Measurements from ENCODE around the gene SCN1A.
"Not testable (repeated sequence)": the region's sequence is repeated elsewhere in the genome, so short reads cannot be mapped to it uniquely, and the experiment has no call there.

Gene SCN1A

GRCh38 chr2:166112193-166112605 lies 15.6 kb downstream of the SCN1A start:
- H3K4me3 ChIP-seq (ENCODE audit: low read depth in 1 of 2, low read length in 1 of 2) = no peak overlapping the region
- no peaks in the 10 kb centered on the region for H3K36me3 ChIP-seq
- no peaks in the 10 kb centered on the region for H3K27me3 ChIP-seq
- TF ChIP-seq, protein P1, sequence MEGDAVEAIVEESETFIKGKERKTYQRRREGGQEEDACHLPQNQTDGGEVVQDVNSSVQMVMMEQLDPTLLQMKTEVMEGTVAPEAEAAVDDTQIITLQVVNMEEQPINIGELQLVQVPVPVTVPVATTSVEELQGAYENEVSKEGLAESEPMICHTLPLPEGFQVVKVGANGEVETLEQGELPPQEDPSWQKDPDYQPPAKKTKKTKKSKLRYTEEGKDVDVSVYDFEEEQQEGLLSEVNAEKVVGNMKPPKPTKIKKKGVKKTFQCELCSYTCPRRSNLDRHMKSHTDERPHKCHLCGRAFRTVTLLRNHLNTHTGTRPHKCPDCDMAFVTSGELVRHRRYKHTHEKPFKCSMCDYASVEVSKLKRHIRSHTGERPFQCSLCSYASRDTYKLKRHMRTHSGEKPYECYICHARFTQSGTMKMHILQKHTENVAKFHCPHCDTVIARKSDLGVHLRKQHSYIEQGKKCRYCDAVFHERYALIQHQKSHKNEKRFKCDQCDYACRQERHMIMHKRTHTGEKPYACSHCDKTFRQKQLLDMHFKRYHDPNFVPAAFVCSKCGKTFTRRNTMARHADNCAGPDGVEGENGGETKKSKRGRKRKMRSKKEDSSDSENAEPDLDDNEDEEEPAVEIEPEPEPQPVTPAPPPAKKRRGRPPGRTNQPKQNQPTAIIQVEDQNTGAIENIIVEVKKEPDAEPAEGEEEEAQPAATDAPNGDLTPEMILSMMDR (IDR thresholded peaks at IDR 0.05) = no peak
- H3K27ac ChIP-seq = no peak overlapping the region
- no peaks in the 10 kb centered on the region for H3K9me3 ChIP-seq
- no peaks in the 10 kb centered on the region for H3K4me1 ChIP-seq (ENCODE audit: control insufficient read depth in 1 of 2, insufficient read depth in 1 of 2, low read depth in 1 of 2, low read length in 1 of 2)

GRCh38 chr2:166106431-166107015 lies 21.3 kb downstream of the SCN1A start:
- Histone ChIP-seq H3K27ac (no peak overlapping the region), H3K4me3 (ENCODE audit: low read depth in 1 of 2, low read length in 1 of 2) (no peak overlapping the region), H3K4me1 (ENCODE audit: control insufficient read depth in 1 of 2, insufficient read depth in 1 of 2, low read depth in 1 of 2, low read length in 1 of 2) (no peaks in the 10 kb centered on the region), H3K36me3 (no peaks in the 10 kb centered on the region), H3K9me3 (no peaks in the 10 kb centered on the region), H3K27me3 (no peaks in the 10 kb centered on the region)
- TF ChIP-seq, protein P1 (IDR thresholded peaks at IDR 0.05) = no peak

- Histone ChIP-seq H3K4me3 (ENCODE audit: low read depth in 1 of 2, low read length in 1 of 2) (no peak overlapping the region), H3K4me1 (ENCODE audit: control insufficient read depth in 1 of 2, insufficient read depth in 1 of 2, low read depth in 1 of 2, low read length in 1 of 2) (no peaks in the 10 kb centered on the region), H3K36me3 (no peaks in the 10 kb centered on the region), H3K27ac (no peak overlapping the region), H3K27me3 (no peaks in the 10 kb centered on the region), H3K9me3 (no peaks in the 10 kb centered on the region)
- TF ChIP-seq, protein P1 (IDR thresholded peaks at IDR 0.05) = no peak
Observed at GRCh38 chr2:166104773-166105172, 23.0 kb downstream of the SCN1A start.

GRCh38 chr2:166104084-166104483 lies 23.7 kb downstream of the SCN1A start:
- TF ChIP-seq, protein P1 (IDR thresholded peaks at IDR 0.05) = no peak
- Histone ChIP-seq H3K4me3 (ENCODE audit: low read depth in 1 of 2, low read length in 1 of 2) (no peak overlapping the region), H3K27ac (no peak overlapping the region), H3K9me3 (no peaks in the 10 kb centered on the region), H3K36me3 (no peaks in the 10 kb centered on the region), H3K27me3 (no peaks in the 10 kb centered on the region), H3K4me1 (ENCODE audit: control insufficient read depth in 1 of 2, insufficient read depth in 1 of 2, low read depth in 1 of 2, low read length in 1 of 2) (no peaks in the 10 kb centered on the region)

DNA sequence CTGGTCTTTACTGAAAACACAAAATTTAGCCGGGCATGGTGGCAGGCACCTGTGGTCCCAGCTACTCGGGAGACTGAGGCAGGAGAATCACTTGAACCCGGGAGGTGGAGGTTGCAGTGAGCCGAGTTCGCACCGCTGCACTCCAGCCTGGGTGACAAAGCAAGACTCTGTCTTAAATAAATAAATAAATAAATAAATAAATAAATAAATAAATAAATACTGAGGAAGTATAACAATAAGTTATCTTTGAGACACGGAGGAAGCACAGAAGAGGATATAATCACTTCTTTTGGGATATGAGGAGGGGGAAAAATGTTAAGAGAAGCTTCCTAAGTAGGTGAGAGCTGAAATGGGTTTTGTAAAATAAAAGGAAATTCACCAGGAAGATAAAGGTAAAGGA lies 24.5 kb downstream of the SCN1A start:
- H3K9me3 ChIP-seq; H3K27me3 ChIP-seq; H3K27ac ChIP-seq; H3K4me3 ChIP-seq (ENCODE audit: low read depth in 1 of 2, low read length in 1 of 2); H3K4me1 ChIP-seq (ENCODE audit: control insufficient read depth in 1 of 2, insufficient read depth in 1 of 2, low read depth in 1 of 2, low read length in 1 of 2); H3K36me3 ChIP-seq: not testable (repeated sequence)

DNA sequence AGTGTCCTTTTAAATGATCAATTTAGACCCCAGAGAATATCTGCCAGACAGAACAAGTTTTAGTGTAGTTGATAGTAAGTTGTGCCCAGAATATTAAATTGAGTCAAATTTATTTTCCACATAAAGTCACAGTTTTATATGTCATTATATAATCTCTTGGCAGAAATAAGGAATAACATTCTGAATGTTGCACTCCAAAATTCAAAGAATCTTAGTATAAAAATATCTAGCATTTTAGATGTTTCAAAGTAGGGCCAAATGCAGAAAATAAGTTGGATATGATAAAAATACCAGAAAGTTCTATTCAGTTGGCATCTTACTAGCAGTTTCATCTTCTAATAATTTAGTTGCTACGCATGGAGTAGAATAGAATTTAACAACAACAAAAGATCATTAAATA lies 33.5 kb downstream of the SCN1A start:
- no peak overlapping the region for H3K27ac ChIP-seq

More for the DNA sequence above, 33.5 kb downstream of the SCN1A start:
- Histone ChIP-seq H3K36me3 (no peaks in the 10 kb centered on the region), H3K27me3 (no peaks in the 10 kb centered on the region), H3K9me3 (no peaks in the 10 kb centered on the region), H3K4me1 (ENCODE audit: control insufficient read depth in 1 of 2, insufficient read depth in 1 of 2, low read depth in 1 of 2, low read length in 1 of 2) (no peaks in the 10 kb centered on the region), H3K4me3 (ENCODE audit: low read depth in 1 of 2, low read length in 1 of 2) (no peak overlapping the region)
- TF ChIP-seq, protein P1 (IDR thresholded peaks at IDR 0.05) = no peak
